Caco-2 (cell line): ENCODE data around the gene CDKL4. TPM values are rescaled to one million over a fixed set of nuclear protein-coding genes. Genes with fewer than 3 reads are reported as not detected.

Experiments used
- BruUV-seq: library from RNA; stranded (reverse); fragments of 400-500 nt; replicated peaks from 2 replicates; lab custom pipeline; 2021; lab: Mats Ljungman, UMichigan
- CTCF ChIA-PET: fragments of 300-600 bp; sonication (Branson Sonifier 250); formaldehyde crosslinking; loops from one replicate; lab custom pipeline; 2022; ENCODE audit warnings: antibody characterized with exemption; lab: Charles Lee
- POLR2A ChIA-PET: fragments of 300-600 bp; sonication (Branson Sonifier 250); formaldehyde crosslinking; loops from one replicate; lab custom pipeline; 2022; ENCODE audit warnings: antibody characterized with exemption; lab: Charles Lee
- DNase-seq, 2 experiments: peaks; one replicate each; pipeline versions ENCODE4 v3.0.0 to v3.0.0-alpha.2; 2020 to 2022
- H3K27me3 ChIP-seq: replicated peaks from 2 replicates; pipeline ENCODE4 v1.6.0; 2011; ENCODE audit warnings: low read length; ENCODE audit not compliant: control insufficient read depth, insufficient read depth
- H3K36me3 ChIP-seq: 2 replicates; pipeline ENCODE4 v1.5.1; 2011; ENCODE audit warnings: low read length; ENCODE audit not compliant: control insufficient read depth, insufficient read depth
- H3K4me1 ChIP-seq: fragments of 250-450 bp; sonication (Bioruptor Pico); 2 replicates; pipeline ENCODE4 v1.5.1; 2020; ENCODE audit warnings: mild to moderate bottlenecking
- H3K4me3 ChIP-seq: 2 replicates; pipeline ENCODE4 v1.5.1; 2011; ENCODE audit warnings: low read depth, mild to moderate bottlenecking, control low read depth, low read length
- H3K9me3 ChIP-seq: fragments of 250-450 bp; sonication (Bioruptor Pico); 2 replicates; pipeline ENCODE4 v1.5.1; 2020; ENCODE audit warnings: mild to moderate bottlenecking, moderate library complexity
- H3K27ac Mint-ChIP-seq: one replicate; pipeline ENCODE4 v1.8.0; 2022; ENCODE audit warnings: mixed read lengths; ENCODE audit not compliant: unreplicated experiment
- H3K27me3 Mint-ChIP-seq: one replicate; pipeline ENCODE4 v1.8.0; 2022; ENCODE audit warnings: mixed read lengths; ENCODE audit not compliant: insufficient read depth, unreplicated experiment
- H3K36me3 Mint-ChIP-seq: one replicate; pipeline ENCODE4 v1.8.0; 2022; ENCODE audit warnings: mild to moderate bottlenecking, mixed read lengths; ENCODE audit not compliant: insufficient read depth, unreplicated experiment
- H3K4me1 Mint-ChIP-seq: one replicate; pipeline ENCODE4 v1.8.0; 2022; ENCODE audit warnings: low read depth, mixed read lengths; ENCODE audit not compliant: unreplicated experiment
- H3K4me3 Mint-ChIP-seq: one replicate; pipeline ENCODE4 v1.8.0; 2022; ENCODE audit warnings: mild to moderate bottlenecking, moderate library complexity, mixed read lengths; ENCODE audit not compliant: unreplicated experiment
- H3K9me3 Mint-ChIP-seq: one replicate; pipeline ENCODE4 v1.8.0; 2022; ENCODE audit warnings: mixed read lengths; ENCODE audit not compliant: unreplicated experiment
- CTCF ChIP-seq, 2 experiments: fragments of 200-600 bp in 1 of 2; IDR thresholded peaks; 1 replicate in 1 of 2; 2 replicates in 1 of 2; pipeline versions ENCODE4 v1.5.1 to v1.8.0; 2011 to 2022; ENCODE audit warnings: antibody characterized with exemption in 1 of 2, control low read depth in 1 of 2, inconsistent platforms in 1 of 2, low read depth in 1 of 2, low read length in 1 of 2, mild to moderate bottlenecking in 1 of 2, moderate library complexity in 1 of 2; ENCODE audit not compliant: insufficient read depth in 1 of 2, severe bottlenecking in 1 of 2, unreplicated experiment in 1 of 2
- intact Hi-C: fragments of 100-400 bp; cut with micrococcal nuclease; formaldehyde crosslinking; loops from one replicate; pipeline ENCODE4 v1.10.0; 2022; ENCODE audit not compliant: unreplicated experiment
- total RNA-seq: library from RNA; stranded (reverse); gene quantifications from 2 replicates; pipeline ENCODE4 v1.2.3, GENCODE V29; 2022

The CDKL4 gene
- total RNA-seq, 1 experiment from 2014 or later: 1.4 TPM

- Histone ChIP-seq H3K4me1 (no peaks in the 10 kb centered on the region), H3K36me3 (peaks cover 2% of the 10 kb centered on the region), H3K4me3 (no peak overlapping the region), H3K9me3 (no peaks in the 10 kb centered on the region), H3K27me3 (no peaks in the 10 kb centered on the region)
- TF ChIP-seq CTCF (IDR thresholded peaks at IDR 0.05; ENCODE audit: insufficient read depth in 1 of 2, low read depth in 1 of 2, low read length in 1 of 2, severe bottlenecking in 1 of 2, unreplicated experiment in 1 of 2): no peak
- no TSS peak for BruUV-seq
- H3K4me1 Mint-ChIP-seq: no peaks in the 10 kb centered on the region
- CTCF ChIA-PET: no interaction called here
- no peaks in the 10 kb centered on the region for H3K27me3 Mint-ChIP-seq
- no peak overlapping the region for H3K4me3 Mint-ChIP-seq
- DNase-seq: no peak
- intact Hi-C loops: no loop called here
- no peak overlapping the region for H3K27ac Mint-ChIP-seq
- no peaks in the 10 kb centered on the region for H3K9me3 Mint-ChIP-seq
- POLR2A ChIA-PET: no interaction called here
- H3K36me3 Mint-ChIP-seq: peaks cover 10% of the 10 kb centered on the region
Measured at GRCh38 chr2:39283561-39283960, 39.8 kb upstream of the CDKL4 start.

GRCh38 chr2:39281391-39281790 is 37.6 kb upstream of the CDKL4 start:
- intact Hi-C loops: no loop called here
- H3K9me3 Mint-ChIP-seq: no peaks in the 10 kb centered on the region
- H3K36me3 ChIP-seq: peaks cover 3% of the 10 kb centered on the region

GRCh38 chr2:39275016-39275415 is 31.2 kb upstream of the CDKL4 start:
- no peaks in the 10 kb centered on the region for H3K9me3 Mint-ChIP-seq
- no peak overlapping the region for H3K4me3 ChIP-seq
- no peaks in the 10 kb centered on the region for H3K27me3 Mint-ChIP-seq
- no peak for DNase-seq
- no peak for TF ChIP-seq CTCF (IDR thresholded peaks at IDR 0.05; ENCODE audit: insufficient read depth in 1 of 2, low read depth in 1 of 2, low read length in 1 of 2, severe bottlenecking in 1 of 2, unreplicated experiment in 1 of 2)
- H3K4me3 Mint-ChIP-seq: no peak overlapping the region
- H3K27me3 ChIP-seq: no peaks in the 10 kb centered on the region
- H3K36me3 ChIP-seq: 0 out of 2 replicates have a peak, but pooled peaks cover 1% of the 10 kb centered on the region
- peaks cover 47% of the 10 kb centered on the region for H3K36me3 Mint-ChIP-seq
- intact Hi-C loops: no loop called here
- no peaks in the 10 kb centered on the region for H3K9me3 ChIP-seq
- no peaks in the 10 kb centered on the region for H3K4me1 Mint-ChIP-seq
- ChIA-PET POLR2A (interaction anchor here (0.6 kb wide), 1 partner anchor 446 kb away, joined by 3 read pairs; no protein-coding TSS in a partner anchor), CTCF (no interaction called here)
- no peak overlapping the region for H3K27ac Mint-ChIP-seq
- no peaks in the 10 kb centered on the region for H3K4me1 ChIP-seq
- no TSS peak for BruUV-seq

More at GRCh38 chr2:39281391-39281790, 37.6 kb upstream of the CDKL4 start:
- Histone ChIP-seq H3K4me1 (no peaks in the 10 kb centered on the region), H3K27me3 (no peaks in the 10 kb centered on the region), H3K4me3 (no peak overlapping the region), H3K9me3 (no peaks in the 10 kb centered on the region)
- ChIA-PET POLR2A (no interaction called here), CTCF (no interaction called here)
- no peak overlapping the region for H3K4me3 Mint-ChIP-seq
- H3K36me3 Mint-ChIP-seq: peaks cover 27% of the 10 kb centered on the region
- H3K27ac Mint-ChIP-seq: no peak overlapping the region
- no peak for TF ChIP-seq CTCF (IDR thresholded peaks at IDR 0.05; ENCODE audit: insufficient read depth in 1 of 2, low read depth in 1 of 2, low read length in 1 of 2, severe bottlenecking in 1 of 2, unreplicated experiment in 1 of 2)
- DNase-seq: no peak
- no TSS peak for BruUV-seq
- H3K27me3 Mint-ChIP-seq: no peaks in the 10 kb centered on the region
- H3K4me1 Mint-ChIP-seq: no peaks in the 10 kb centered on the region
